DOHH2 (cell line): ENCODE data around the gene CCDC154.

Source experiments
- H3F3A ChIP-seq: fragments of 200-600 bp; sonication (generic), shearing (Covaris generic); 2 replicates; pipeline ENCODE4 v1.6.0; 2016; ENCODE audit warnings: antibody characterized with exemption, mild to moderate bottlenecking; ENCODE audit not compliant: control insufficient read depth, insufficient read depth
- H3K27ac ChIP-seq: fragments of 200-600 bp; sonication (generic); 2 replicates; pipeline ENCODE4 v1.5.1; 2014; ENCODE audit warnings: low read depth, mild to moderate bottlenecking, low read length, moderate library complexity
- H3K27me3 ChIP-seq: fragments of 200-600 bp; sonication (generic); 2 replicates; pipeline ENCODE4 v1.6.1; 2014; ENCODE audit warnings: mild to moderate bottlenecking, low read length, mixed read lengths; ENCODE audit not compliant: control insufficient read depth
- H3K36me3 ChIP-seq: fragments of 200-600 bp; sonication (generic); 2 replicates; pipeline ENCODE4 v1.6.1; 2014; ENCODE audit warnings: mild to moderate bottlenecking, low read length, moderate library complexity, mixed read lengths; ENCODE audit not compliant: control insufficient read depth
- H3K4me1 ChIP-seq: fragments of 200-600 bp; sonication (generic); 2 replicates; pipeline ENCODE4 v1.6.1; 2014; ENCODE audit warnings: mild to moderate bottlenecking, low read length, mixed read lengths; ENCODE audit not compliant: control insufficient read depth
- H3K4me2 ChIP-seq: fragments of 200-600 bp; sonication (generic); 2 replicates; pipeline ENCODE4 v1.6.0; 2014; ENCODE audit warnings: mild to moderate bottlenecking, low read length, moderate library complexity
- H3K4me3 ChIP-seq: fragments of 200-600 bp; sonication (generic); 2 replicates; pipeline ENCODE4 v1.5.1; 2014; ENCODE audit warnings: mild to moderate bottlenecking, low read length, mixed read lengths
- H3K79me2 ChIP-seq: fragments of 200-600 bp; sonication (generic); 2 replicates; pipeline ENCODE4 v1.6.1; 2014; ENCODE audit warnings: mild to moderate bottlenecking, low read length, mixed read lengths; ENCODE audit not compliant: control insufficient read depth
- H3K9me2 ChIP-seq: fragments of 200-600 bp; sonication (generic); replicated peaks from 2 replicates; pipeline ENCODE4 v1.6.1; 2014; ENCODE audit warnings: mild to moderate bottlenecking, low read length, mixed read lengths; ENCODE audit not compliant: control insufficient read depth
- H3K9me3 ChIP-seq: fragments of 200-600 bp; sonication (generic); 2 replicates; pipeline ENCODE4 v1.6.1; 2014; ENCODE audit warnings: antibody characterized with exemption, low read length, mixed read lengths; ENCODE audit not compliant: control insufficient read depth, insufficient read depth
- H4K20me1 ChIP-seq: fragments of 200-600 bp; sonication (generic); 2 replicates; pipeline ENCODE4 v1.6.0; 2014; ENCODE audit warnings: low read depth, mild to moderate bottlenecking, antibody characterized with exemption, low read length, moderate library complexity; ENCODE audit not compliant: control insufficient read depth, insufficient read depth
- CTCF ChIP-seq: fragments of 200-600 bp; sonication (generic); IDR thresholded peaks from one replicate; pipeline ENCODE4 v1.5.1; 2014; ENCODE audit warnings: antibody characterized with exemption, mild to moderate bottlenecking, low read depth, low read length; ENCODE audit not compliant: poor library complexity, severe bottlenecking
- EZH2phosphoT487 ChIP-seq: fragments of 200-600 bp; sonication (generic); IDR thresholded peaks from 2 replicates; pipeline ENCODE4 v1.6.1; 2017; ENCODE audit warnings: borderline replicate concordance, mild to moderate bottlenecking, antibody characterized with exemption, low read length, moderate library complexity, mixed read lengths

CCDC154 gene

GRCh38 chr16:1492082-1492922 is 47.9 kb upstream of the CCDC154 start:
- H3K4me1 ChIP-seq = peaks cover 21% of the 10 kb centered on the region
- H3K27ac ChIP-seq = peak overlapping the region; percentile 28
- H3K79me2 ChIP-seq = peaks cover 45% of the 10 kb centered on the region
- no peaks in the 10 kb centered on the region for H3F3A ChIP-seq
- no peaks in the 10 kb centered on the region for H3K9me3 ChIP-seq
- H3K27me3 ChIP-seq = no peaks in the 10 kb centered on the region
- H3K4me2 ChIP-seq = peak overlapping the region; percentile 68
- TF ChIP-seq EZH2phosphoT487 (no peak), CTCF (no peak)
- H3K9me2 ChIP-seq = no peaks in the 10 kb centered on the region
- H4K20me1 ChIP-seq = no peaks in the 10 kb centered on the region
- peaks cover 33% of the 10 kb centered on the region for H3K36me3 ChIP-seq
- H3K4me3 ChIP-seq = peak overlapping the region; percentile 86

- no peaks in the 10 kb centered on the region for H3K9me3 ChIP-seq
- TF ChIP-seq CTCF (no peak), EZH2phosphoT487 (no peak)
- no peak overlapping the region for H3K4me2 ChIP-seq
- H3K4me3 ChIP-seq = no peak overlapping the region
- no peaks in the 10 kb centered on the region for H3K9me2 ChIP-seq
- no peak overlapping the region for H3K27ac ChIP-seq
- peaks cover 21% of the 10 kb centered on the region for H3K4me1 ChIP-seq
- no peaks in the 10 kb centered on the region for H3F3A ChIP-seq
- peaks cover 36% of the 10 kb centered on the region for H3K79me2 ChIP-seq
- no peaks in the 10 kb centered on the region for H4K20me1 ChIP-seq
- no peaks in the 10 kb centered on the region for H3K27me3 ChIP-seq
- peaks cover 23% of the 10 kb centered on the region for H3K36me3 ChIP-seq
These were observed 47.0 kb upstream of the CCDC154 start for GRCh38 chr16:1491327-1491726.

GRCh38 chr16:1489077-1489476 is 44.7 kb upstream of the CCDC154 start:
- Histone ChIP-seq H3F3A (no peaks in the 10 kb centered on the region), H4K20me1 (no peaks in the 10 kb centered on the region), H3K9me2 (no peaks in the 10 kb centered on the region), H3K27me3 (peaks cover 4% of the 10 kb centered on the region), H3K36me3 (peaks cover 1% of the 10 kb centered on the region), H3K4me3 (no peak overlapping the region), H3K79me2 (peaks cover 14% of the 10 kb centered on the region), H3K4me2 (no peak overlapping the region), H3K9me3 (no peaks in the 10 kb centered on the region), H3K27ac (no peak overlapping the region), H3K4me1 (peaks cover 11% of the 10 kb centered on the region)
- TF ChIP-seq CTCF (no peak), EZH2phosphoT487 (no peak)
